DMS153 treated with DMSO at 0.1 percent for 48 hours (cell line): ENCODE data around the gene CPN1.
A peak's percentile ranks its signal among the peaks of the same experiment; 100 is the strongest.
"Not testable (repeated sequence)": the region's sequence is repeated elsewhere in the genome, so short reads cannot be mapped to it uniquely, and the experiment has no call there.

Experiments
- DNase-seq: peaks from one replicate; lab custom pipeline; 2025; ENCODE audit not compliant: unreplicated experiment; lab: John Stamatoyannopoulos, UW

Gene CPN1

DNA sequence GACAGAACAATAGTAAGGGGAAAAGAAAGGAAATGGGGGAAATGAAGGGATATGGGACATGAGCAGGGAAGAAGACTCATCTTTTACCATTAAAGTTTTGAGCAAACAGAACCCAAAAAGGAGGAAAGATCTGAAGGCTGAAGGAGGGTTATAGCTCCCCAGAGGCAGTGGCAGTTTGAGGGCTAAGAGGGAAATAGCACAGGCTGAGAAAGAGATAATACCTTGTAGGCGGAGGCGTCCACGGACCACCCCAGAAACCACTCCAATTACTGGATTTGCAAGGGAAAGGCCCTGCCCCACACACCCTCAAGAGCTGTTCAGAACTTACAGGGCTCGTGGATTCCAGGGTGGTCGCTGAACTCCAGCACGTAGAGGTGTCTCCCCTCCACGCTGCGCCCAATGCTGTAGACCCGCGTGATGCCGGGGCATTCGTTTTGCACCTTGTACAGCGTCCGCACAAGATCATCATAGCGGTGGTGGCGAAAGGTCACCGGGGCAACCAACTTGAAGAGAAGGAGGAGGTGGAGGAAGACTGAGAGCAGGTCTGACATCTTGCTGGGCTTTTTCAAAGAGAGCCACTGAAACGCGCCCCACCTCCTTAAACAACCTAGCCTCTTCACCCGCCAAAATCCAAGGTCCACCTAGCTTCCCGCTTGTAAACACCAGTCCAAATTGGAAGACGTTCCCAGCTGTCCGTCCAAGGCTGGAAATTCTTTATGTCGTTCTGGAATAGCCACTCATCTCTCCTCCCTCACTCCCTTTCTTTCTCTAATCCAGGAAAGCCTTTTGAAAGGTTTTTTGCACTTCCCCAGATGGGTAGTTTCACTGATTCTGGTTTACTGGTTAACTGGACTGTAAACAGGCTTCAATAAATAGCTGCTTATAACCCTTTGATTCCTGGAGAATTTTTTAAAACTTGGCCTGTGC lies at the start of gene CPN1:
Gene CPN1 (minus strand): TSS at position 795 of the 927 bp plus-strand sequence. CDS start 244 bp downstream, at position 551.
- DNase-seq = no peak

DNA sequence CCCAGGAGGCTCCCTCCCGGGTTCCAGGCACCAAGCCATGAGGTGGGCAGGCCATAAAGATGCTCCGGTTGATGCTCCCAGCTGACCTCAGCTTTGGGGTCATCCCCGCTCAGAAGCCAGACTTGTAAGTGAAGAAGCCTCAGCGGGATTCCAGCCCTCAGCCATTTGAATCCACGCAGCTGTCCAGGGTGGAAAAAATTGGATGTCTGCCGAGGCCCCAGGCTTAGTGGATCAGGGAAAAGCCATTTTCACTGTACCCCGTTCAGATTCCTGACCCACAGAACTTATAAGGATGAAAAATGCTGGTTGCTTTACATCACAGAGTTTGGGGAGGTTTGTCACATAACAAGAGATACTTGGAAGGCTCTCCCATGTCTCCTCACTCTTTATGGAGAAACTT lies 49.2 kb upstream of the CPN1 start:
- DNase-seq = no peak

DNA sequence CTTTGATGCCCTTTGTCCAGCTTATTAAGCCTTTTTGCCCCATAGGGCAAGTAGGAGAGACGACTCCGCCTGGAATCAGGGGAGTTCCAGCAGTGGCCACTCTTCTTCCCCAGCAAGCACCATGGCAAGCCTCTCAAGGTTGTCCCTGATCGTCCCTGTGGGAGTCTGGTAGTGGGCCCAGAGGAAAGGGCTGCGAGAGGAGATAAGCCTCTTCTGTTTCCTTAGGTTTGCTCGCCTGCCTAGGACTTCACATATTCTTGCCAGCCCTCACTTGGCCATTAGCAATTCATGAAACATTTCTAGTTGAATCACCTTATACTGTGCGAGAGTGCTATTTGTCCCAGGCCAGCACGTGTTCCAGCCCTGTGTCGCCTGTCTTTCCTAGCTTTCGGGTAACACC lies 47.8 kb upstream of the CPN1 start:
- no peak for DNase-seq

- no peak for DNase-seq
Observed at GRCh38 chr10:100128951-100129350, 47.3 kb upstream of the CPN1 start.

DNA sequence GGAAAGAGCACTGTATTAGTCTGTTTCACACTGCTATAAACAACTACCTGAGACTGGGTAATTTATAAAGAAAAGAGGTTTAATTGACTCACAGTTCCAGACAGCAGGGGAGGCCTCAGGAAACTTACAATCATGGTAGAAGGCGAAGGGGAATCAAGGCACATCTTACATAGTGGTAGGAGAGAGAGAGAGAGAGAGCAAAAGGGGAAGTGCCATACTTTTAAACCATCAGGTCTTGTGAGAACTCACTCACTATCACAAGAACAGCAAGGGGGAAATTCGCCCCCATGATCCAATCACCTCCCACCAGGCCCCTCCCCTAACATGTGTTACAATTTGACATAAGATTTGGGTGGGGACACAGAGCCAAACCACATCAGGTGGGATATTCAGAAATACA lies 43.7 kb upstream of the CPN1 start:
- not testable (repeated sequence) for DNase-seq

DNA sequence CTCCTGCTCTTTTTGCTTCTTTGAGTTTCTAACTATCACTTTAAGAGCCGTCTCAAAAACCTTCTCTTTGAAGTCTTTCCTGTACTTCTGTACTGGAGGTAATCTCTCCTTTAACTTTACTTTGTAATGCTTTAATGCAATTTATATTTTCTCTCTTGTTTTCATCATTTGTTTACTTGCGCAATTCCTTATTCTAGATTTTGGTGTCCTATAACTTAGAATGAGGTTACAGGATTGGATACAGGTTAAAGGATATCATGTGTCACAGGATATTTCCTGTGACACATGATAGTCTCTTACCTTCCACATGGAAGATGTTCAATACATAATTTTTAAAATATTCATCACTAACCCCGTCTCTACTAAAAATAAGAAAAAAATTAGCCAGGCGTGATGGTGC lies 42.4 kb upstream of the CPN1 start:
- DNase-seq = no peak

GRCh38 chr10:100122780-100123179 lies 41.1 kb upstream of the CPN1 start:
- DNase-seq = no peak

- DNase-seq = no peak
Observed at GRCh38 chr10:100120550-100120949, 38.9 kb upstream of the CPN1 start.

- DNase-seq = no peak
Observed at GRCh38 chr10:100119726-100120125, 38.1 kb upstream of the CPN1 start.

GRCh38 chr10:100114976-100115770 lies 33.5 kb upstream of the CPN1 start:
- no peak for DNase-seq

DNA sequence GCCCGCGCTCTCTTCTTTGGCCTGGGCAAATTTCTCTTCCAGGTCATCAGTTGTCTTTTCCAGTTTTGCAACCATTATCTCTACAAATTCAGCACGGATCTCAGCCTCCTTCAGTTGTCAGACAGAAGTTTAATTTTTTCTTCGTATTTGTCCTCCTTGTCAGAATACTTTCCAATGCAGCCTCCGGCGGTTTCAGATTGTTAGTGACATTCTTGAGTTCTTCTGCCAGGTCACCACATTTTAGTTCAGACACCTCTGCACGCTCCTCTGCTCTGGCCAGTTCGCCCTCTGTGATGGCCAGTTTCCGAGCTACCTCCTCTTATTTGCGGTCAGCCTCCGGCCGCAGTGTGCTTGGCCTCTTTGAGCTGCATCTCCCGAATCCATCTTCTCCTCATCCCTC lies 32.8 kb upstream of the CPN1 start:
- DNase-seq = no peak

DNA sequence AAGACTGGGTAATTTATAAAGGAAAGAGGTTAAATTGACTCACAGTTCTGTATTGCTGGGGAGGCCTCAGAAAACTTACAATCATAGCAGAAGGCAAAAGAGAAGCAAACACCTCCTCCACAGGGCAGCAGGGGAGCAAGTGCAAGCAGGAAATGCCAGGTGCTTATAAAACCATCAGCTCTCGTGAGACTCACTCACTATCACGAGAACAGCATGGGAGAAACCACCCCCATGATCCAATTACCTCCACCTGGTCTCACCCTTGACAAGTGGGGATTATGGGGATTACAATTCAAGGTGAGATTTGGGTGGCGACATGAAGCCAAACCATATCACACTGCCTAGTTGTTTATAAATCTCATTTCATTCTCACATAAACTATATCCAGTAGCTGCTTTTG lies 28.0 kb upstream of the CPN1 start:
- no peak for DNase-seq

DNA sequence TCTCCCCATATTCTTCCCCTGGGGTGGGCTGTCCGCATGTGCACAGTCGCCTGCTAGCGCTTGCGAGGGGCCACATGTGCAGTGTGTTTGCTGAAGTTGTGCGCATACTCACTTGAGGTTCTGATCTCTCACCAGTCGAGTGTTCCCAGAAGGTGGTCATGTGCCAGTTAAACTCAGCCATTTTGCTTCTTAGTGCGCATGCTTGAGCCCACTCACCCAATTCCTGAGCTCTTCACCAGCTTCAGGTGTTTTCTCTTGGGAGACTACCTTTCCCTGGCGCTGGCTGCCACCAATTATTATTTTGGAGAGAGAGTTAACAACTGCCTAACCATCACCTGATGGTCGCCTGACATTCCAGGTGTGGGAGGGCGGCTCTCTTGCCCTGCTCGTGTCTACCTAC lies 25.2 kb upstream of the CPN1 start:
- no peak for DNase-seq

DNA sequence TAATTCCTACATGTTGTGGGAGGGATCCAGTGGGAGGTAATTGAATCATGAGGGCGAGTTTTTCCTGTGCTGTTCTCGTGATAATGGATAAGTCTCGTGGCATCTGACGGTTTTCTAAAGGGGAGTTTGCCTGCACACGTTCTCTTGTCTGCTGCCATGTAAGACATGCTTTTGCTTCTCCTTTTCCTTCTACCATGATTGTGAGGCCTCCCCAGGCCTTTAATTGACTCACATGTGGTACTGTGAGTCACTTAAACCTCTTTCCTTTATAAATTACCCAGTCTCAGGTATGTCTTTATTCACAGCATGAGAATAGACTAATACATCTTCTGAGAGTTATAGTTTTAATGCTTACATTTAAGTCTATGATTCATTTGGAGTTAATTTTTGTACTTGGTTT lies 22.6 kb upstream of the CPN1 start:
- no peak for DNase-seq

DNA sequence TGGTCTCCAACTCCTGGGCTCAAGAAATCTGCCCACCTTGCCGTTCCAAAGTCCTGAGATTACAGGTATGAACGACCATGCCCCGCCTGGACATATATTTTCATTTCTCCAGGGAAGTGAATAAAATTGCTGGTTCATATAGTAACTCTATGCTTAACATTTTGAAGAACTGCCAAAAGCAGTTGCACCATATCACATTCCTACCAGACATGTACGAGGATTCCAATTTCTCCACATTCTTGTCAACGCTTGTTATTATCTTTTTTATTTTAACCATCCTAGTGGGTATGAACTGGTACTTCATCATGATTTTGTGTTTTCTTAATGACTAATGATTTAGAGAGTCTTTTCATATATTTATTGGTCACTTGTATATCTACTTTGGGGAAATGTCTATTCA lies 21.9 kb upstream of the CPN1 start:
- DNase-seq = no peak

GRCh38 chr10:100101192-100102076 lies 19.8 kb upstream of the CPN1 start:
- peak; percentile 14 for DNase-seq

GRCh38 chr10:100100651-100101184 lies 19.0 kb upstream of the CPN1 start:
- DNase-seq = no peak

- no peak for DNase-seq
Observed at GRCh38 chr10:100089241-100089640, 7.6 kb upstream of the CPN1 start.

DNA sequence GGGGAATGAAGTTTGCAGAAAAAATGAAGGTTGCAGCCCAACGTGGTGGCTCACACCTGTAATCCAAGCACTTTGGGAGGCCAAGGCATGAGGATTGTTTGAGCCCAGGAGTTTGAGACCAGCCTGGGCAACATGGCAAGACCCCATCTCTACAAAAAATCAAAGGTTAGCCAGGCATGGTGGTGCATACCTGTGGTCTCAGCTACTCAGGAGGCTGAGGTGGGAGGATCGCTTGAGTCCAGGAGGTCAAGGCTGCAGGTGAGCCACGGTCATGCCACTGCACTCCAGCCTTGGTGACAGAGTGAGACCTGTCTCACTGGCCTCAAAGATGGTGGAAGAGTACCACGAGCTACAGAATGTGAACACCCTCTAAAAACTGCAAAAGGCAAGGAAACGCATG lies 5.0 kb upstream of the CPN1 start:
- DNase-seq = not testable (repeated sequence)

DNA sequence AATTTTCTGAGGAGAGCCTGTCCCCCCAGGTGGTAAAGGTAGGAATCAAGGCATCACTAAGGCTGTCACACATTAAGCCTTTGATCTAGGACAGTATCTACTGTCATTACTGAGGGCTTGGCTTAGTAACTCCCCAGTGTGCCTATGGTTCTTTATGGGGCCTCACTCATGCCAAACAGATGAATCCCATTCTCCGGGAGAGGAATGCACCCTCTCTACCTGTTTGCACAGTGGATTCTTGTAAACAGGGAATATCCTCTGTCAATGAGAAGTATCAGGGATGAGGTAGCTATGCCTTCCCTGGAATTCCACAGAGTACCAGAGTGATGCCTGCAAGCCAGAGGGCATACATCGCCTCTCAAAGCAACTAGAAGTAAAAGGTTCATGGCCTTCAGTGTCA lies 3.9 kb upstream of the CPN1 start:
- DNase-seq = no peak

DNA sequence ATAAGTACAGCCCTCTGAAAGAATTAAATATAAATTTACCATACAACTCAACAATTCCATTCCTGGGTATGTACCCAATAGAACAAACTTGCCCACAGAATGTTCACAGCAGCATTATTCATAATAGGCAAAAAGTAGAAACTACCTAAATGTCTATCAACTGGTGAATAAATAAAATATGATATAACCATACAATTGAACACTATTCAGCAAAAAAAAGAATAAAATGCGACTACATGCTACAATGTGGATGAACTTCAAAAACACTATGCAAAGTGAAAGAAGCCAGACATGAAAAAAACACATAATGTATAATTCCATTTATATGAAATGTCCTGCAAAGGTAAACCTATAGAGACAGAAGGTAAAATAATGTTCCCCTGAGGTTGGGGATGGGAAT lies 2.0 kb upstream of the CPN1 start:
- no peak for DNase-seq
